WTC11 (cell line): ENCODE measurements around the gene GRIFIN. TPM values are rescaled to one million over a fixed set of nuclear protein-coding genes. Genes with fewer than 3 reads are reported as not detected.

Source experiments
- AR ChIP-seq: fragments of 250-450 bp; sonication (Bioruptor Pico); IDR thresholded peaks from 2 replicates; pipeline ENCODE4 v1.9.0; 2021; ENCODE audit warnings: mild to moderate bottlenecking
- CTCF ChIP-seq: fragments of 200-600 bp; IDR thresholded peaks from 2 replicates; pipeline ENCODE4 v1.8.0; 2022; ENCODE audit warnings: antibody characterized with exemption
- E2F5 ChIP-seq: sonication (generic); formaldehyde crosslinking; IDR thresholded peaks from 2 replicates; pipeline ENCODE4 v1.8.1; 2022; ENCODE audit warnings: mild to moderate bottlenecking, moderate library complexity, missing genetic modification reagents
- IRF2 ChIP-seq: sonication (generic); formaldehyde crosslinking; IDR thresholded peaks from 2 replicates; pipeline ENCODE4 v1.8.0; 2022; ENCODE audit warnings: low read depth, missing genetic modification reagents, borderline replicate concordance
- MLX ChIP-seq: sonication (generic); formaldehyde crosslinking; IDR thresholded peaks from 2 replicates; pipeline ENCODE4 v1.8.1; 2023; ENCODE audit warnings: mild to moderate bottlenecking, missing genetic modification reagents, moderate library complexity
- MYBL2 ChIP-seq: sonication (generic); formaldehyde crosslinking; IDR thresholded peaks from 2 replicates; pipeline ENCODE4 v1.8.1; 2023; ENCODE audit warnings: mild to moderate bottlenecking, moderate library complexity, missing genetic modification reagents
- NR1H2 ChIP-seq: sonication (generic); formaldehyde crosslinking; IDR thresholded peaks from 2 replicates; pipeline ENCODE4 v1.9.0; 2021; ENCODE audit warnings: mild to moderate bottlenecking, moderate library complexity, missing genetic modification reagents
- OVOL2 ChIP-seq: fragments of 250-450 bp; sonication (Bioruptor Pico); IDR thresholded peaks from 2 replicates; pipeline ENCODE4 v1.9.0; 2021; ENCODE audit warnings: mild to moderate bottlenecking, borderline replicate concordance
- SMAD3 ChIP-seq: sonication (generic); formaldehyde crosslinking; IDR thresholded peaks from 2 replicates; pipeline ENCODE4 v1.8.0; 2022; ENCODE audit warnings: missing genetic modification reagents, mild to moderate bottlenecking, borderline replicate concordance
- SOX15 ChIP-seq: fragments of 250-450 bp; sonication (Bioruptor Pico); IDR thresholded peaks from 2 replicates; pipeline ENCODE4 v1.9.0; 2021; ENCODE audit warnings: mild to moderate bottlenecking
- TP53 ChIP-seq: sonication (generic); formaldehyde crosslinking; IDR thresholded peaks from 2 replicates; pipeline ENCODE4 v1.8.1; 2023; ENCODE audit warnings: mild to moderate bottlenecking, missing genetic modification reagents
- ZNF317 ChIP-seq: sonication (generic); formaldehyde crosslinking; IDR thresholded peaks from 2 replicates; pipeline ENCODE4 v1.8.1; 2023; ENCODE audit warnings: low read depth, mild to moderate bottlenecking, moderate library complexity, missing genetic modification reagents, borderline replicate concordance
- ZNF396 ChIP-seq: fragments of 250-450 bp; sonication (Bioruptor Pico); IDR thresholded peaks from 2 replicates; pipeline ENCODE4 v1.8.0; 2021; ENCODE audit warnings: mild to moderate bottlenecking, moderate library complexity, borderline replicate concordance
- ZNF416 ChIP-seq: fragments of 250-450 bp; sonication (Bioruptor Pico); IDR thresholded peaks from 2 replicates; pipeline ENCODE4 v1.9.0; 2021; ENCODE audit warnings: mild to moderate bottlenecking, inconsistent platforms
- ZNF425 ChIP-seq: fragments of 250-450 bp; sonication (Bioruptor Pico); conservative IDR thresholded peaks from 2 replicates; pipeline ENCODE4 v1.9.0; 2021; ENCODE audit warnings: mild to moderate bottlenecking
- ZSCAN18 ChIP-seq: fragments of 250-450 bp; sonication (Bioruptor Pico); IDR thresholded peaks from 2 replicates; pipeline ENCODE4 v2.1.2; 2022; ENCODE audit warnings: mild to moderate bottlenecking, moderate library complexity
- total RNA-seq: library from RNA; stranded (reverse); gene quantifications from 3 replicates; pipeline ENCODE4 v1.2.3, GENCODE V29; 2021
- TF ChIP-seq, protein P1 (sequence below): sonication (generic); formaldehyde crosslinking; IDR thresholded peaks from 2 replicates; pipeline ENCODE4 v1.8.1; 2023; ENCODE audit warnings: mild to moderate bottlenecking, missing genetic modification reagents
- TF ChIP-seq, protein P2 (sequence below): fragments of 250-450 bp; sonication (Bioruptor Pico); IDR thresholded peaks from 2 replicates; pipeline ENCODE4 v1.9.0; 2021; ENCODE audit warnings: mild to moderate bottlenecking, borderline replicate concordance
- TF ChIP-seq, protein P3 (sequence below): sonication (generic); formaldehyde crosslinking; IDR thresholded peaks from 2 replicates; pipeline ENCODE4 v1.8.1; 2022; ENCODE audit warnings: mild to moderate bottlenecking, missing genetic modification reagents, moderate library complexity, borderline replicate concordance

Gene GRIFIN
- total RNA-seq, 1 experiment from 2014 or later = not detected

GRCh38 chr7:2519119-2519930 is 43.1 kb upstream of the GRIFIN start, which contains the start of gene LFNG (continued):
- no peak for TF ChIP-seq ZNF416
- TF ChIP-seq ZNF396 (CRISPR knock-in tag) = no peak
- no peak for TF ChIP-seq CTCF
- no peak for TF ChIP-seq SMAD3 (CRISPR knock-in tag)
- TF ChIP-seq SOX15 = no peak
- no peak for TF ChIP-seq OVOL2 (CRISPR knock-in tag)
- TF ChIP-seq NR1H2 (CRISPR knock-in tag) = no peak
- TF ChIP-seq ZSCAN18 (CRISPR knock-in tag) = no peak
- peak; percentile 50; the same call in 1 of the 2 replicates for TF ChIP-seq MYBL2 (CRISPR knock-in tag)
- TF ChIP-seq, protein P1, sequence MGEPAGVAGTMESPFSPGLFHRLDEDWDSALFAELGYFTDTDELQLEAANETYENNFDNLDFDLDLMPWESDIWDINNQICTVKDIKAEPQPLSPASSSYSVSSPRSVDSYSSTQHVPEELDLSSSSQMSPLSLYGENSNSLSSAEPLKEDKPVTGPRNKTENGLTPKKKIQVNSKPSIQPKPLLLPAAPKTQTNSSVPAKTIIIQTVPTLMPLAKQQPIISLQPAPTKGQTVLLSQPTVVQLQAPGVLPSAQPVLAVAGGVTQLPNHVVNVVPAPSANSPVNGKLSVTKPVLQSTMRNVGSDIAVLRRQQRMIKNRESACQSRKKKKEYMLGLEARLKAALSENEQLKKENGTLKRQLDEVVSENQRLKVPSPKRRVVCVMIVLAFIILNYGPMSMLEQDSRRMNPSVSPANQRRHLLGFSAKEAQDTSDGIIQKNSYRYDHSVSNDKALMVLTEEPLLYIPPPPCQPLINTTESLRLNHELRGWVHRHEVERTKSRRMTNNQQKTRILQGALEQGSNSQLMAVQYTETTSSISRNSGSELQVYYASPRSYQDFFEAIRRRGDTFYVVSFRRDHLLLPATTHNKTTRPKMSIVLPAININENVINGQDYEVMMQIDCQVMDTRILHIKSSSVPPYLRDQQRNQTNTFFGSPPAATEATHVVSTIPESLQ (CRISPR knock-in tag) = no peak
- TF ChIP-seq, protein P2, sequence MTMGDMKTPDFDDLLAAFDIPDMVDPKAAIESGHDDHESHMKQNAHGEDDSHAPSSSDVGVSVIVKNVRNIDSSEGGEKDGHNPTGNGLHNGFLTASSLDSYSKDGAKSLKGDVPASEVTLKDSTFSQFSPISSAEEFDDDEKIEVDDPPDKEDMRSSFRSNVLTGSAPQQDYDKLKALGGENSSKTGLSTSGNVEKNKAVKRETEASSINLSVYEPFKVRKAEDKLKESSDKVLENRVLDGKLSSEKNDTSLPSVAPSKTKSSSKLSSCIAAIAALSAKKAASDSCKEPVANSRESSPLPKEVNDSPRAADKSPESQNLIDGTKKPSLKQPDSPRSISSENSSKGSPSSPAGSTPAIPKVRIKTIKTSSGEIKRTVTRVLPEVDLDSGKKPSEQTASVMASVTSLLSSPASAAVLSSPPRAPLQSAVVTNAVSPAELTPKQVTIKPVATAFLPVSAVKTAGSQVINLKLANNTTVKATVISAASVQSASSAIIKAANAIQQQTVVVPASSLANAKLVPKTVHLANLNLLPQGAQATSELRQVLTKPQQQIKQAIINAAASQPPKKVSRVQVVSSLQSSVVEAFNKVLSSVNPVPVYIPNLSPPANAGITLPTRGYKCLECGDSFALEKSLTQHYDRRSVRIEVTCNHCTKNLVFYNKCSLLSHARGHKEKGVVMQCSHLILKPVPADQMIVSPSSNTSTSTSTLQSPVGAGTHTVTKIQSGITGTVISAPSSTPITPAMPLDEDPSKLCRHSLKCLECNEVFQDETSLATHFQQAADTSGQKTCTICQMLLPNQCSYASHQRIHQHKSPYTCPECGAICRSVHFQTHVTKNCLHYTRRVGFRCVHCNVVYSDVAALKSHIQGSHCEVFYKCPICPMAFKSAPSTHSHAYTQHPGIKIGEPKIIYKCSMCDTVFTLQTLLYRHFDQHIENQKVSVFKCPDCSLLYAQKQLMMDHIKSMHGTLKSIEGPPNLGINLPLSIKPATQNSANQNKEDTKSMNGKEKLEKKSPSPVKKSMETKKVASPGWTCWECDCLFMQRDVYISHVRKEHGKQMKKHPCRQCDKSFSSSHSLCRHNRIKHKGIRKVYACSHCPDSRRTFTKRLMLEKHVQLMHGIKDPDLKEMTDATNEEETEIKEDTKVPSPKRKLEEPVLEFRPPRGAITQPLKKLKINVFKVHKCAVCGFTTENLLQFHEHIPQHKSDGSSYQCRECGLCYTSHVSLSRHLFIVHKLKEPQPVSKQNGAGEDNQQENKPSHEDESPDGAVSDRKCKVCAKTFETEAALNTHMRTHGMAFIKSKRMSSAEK (CRISPR knock-in tag) = no peak
- no peak for TF ChIP-seq AR (CRISPR knock-in tag)
- no peak; the same call in 1 of the 2 replicates for TF ChIP-seq E2F5 (CRISPR knock-in tag)
- TF ChIP-seq MLX (CRISPR knock-in tag) = no peak
- TF ChIP-seq, protein P3, sequence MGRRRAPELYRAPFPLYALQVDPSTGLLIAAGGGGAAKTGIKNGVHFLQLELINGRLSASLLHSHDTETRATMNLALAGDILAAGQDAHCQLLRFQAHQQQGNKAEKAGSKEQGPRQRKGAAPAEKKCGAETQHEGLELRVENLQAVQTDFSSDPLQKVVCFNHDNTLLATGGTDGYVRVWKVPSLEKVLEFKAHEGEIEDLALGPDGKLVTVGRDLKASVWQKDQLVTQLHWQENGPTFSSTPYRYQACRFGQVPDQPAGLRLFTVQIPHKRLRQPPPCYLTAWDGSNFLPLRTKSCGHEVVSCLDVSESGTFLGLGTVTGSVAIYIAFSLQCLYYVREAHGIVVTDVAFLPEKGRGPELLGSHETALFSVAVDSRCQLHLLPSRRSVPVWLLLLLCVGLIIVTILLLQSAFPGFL (CRISPR knock-in tag) = no peak
- TF ChIP-seq ZNF317 (CRISPR knock-in tag) = no peak
- peak; percentile 19; the same call in 1 of the 2 replicates for TF ChIP-seq IRF2 (CRISPR knock-in tag)
- TF ChIP-seq TP53 (CRISPR knock-in tag) = no peak
- no peak for TF ChIP-seq ZNF425 (CRISPR knock-in tag)
- TF ChIP-seq, all 79 proteins: peak for 16
